ENCODE data around the gene SCCPDH. TPM values are rescaled to one million over a fixed set of nuclear protein-coding genes. Genes with fewer than 3 reads are reported as not detected.

The SCCPDH gene
- total RNA-seq, 1 experiment from 2014 or later, result 26.1 TPM

DNA sequence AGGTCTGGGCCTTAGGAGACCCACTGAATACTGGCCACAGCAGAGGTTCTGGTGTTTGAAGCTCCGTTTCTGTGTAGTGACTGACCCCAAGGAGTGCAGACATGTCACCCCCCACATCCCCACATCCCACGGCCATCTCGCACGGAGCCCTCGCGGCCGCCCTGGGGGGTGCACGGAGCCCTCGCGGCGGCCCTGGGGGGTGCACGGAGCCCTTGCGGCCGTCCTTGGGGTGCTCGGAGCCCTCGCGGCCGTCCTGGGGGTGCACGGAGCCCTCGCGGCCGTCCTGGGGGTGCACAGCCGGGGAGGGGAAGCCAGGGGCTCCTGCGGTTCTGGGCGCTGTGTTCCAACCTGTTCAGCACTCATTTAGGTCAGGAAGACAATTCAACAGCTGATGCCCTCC, 68.4 kb downstream of the SCCPDH start:
- TF ChIP-seq, protein P1, sequence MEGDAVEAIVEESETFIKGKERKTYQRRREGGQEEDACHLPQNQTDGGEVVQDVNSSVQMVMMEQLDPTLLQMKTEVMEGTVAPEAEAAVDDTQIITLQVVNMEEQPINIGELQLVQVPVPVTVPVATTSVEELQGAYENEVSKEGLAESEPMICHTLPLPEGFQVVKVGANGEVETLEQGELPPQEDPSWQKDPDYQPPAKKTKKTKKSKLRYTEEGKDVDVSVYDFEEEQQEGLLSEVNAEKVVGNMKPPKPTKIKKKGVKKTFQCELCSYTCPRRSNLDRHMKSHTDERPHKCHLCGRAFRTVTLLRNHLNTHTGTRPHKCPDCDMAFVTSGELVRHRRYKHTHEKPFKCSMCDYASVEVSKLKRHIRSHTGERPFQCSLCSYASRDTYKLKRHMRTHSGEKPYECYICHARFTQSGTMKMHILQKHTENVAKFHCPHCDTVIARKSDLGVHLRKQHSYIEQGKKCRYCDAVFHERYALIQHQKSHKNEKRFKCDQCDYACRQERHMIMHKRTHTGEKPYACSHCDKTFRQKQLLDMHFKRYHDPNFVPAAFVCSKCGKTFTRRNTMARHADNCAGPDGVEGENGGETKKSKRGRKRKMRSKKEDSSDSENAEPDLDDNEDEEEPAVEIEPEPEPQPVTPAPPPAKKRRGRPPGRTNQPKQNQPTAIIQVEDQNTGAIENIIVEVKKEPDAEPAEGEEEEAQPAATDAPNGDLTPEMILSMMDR (IDR thresholded peaks at IDR 0.05; ENCODE audit: insufficient read depth in 1 of 2, low read depth in 1 of 2, low read length in 1 of 2, severe bottlenecking in 1 of 2, unreplicated experiment in 1 of 2), result no peak
- H3K4me3 Mint-ChIP-seq (ENCODE audit: unreplicated experiment), result no peak overlapping the region
- no peak for DNase-seq
- H3K27me3 Mint-ChIP-seq (ENCODE audit: insufficient read depth, unreplicated experiment), result no peaks in the 10 kb centered on the region
- H3K9me3 Mint-ChIP-seq (ENCODE audit: unreplicated experiment), result no peaks in the 10 kb centered on the region
- intact Hi-C loops (cut with micrococcal nuclease; ENCODE audit: unreplicated experiment), result no loop called here
- H3K27ac Mint-ChIP-seq (ENCODE audit: unreplicated experiment), result no peak overlapping the region
- Histone ChIP-seq H3K9me3 (no peaks in the 10 kb centered on the region), H3K4me3 (ENCODE audit: low read depth, low read length) (no peak overlapping the region), H3K4me1 (no peaks in the 10 kb centered on the region), H3K27me3 (replicated peaks; ENCODE audit: control insufficient read depth, insufficient read depth, low read length) (no peaks in the 10 kb centered on the region), H3K36me3 (ENCODE audit: control insufficient read depth, insufficient read depth, low read length) (no peaks in the 10 kb centered on the region)
- peaks cover 7% of the 10 kb centered on the region for H3K4me1 Mint-ChIP-seq (ENCODE audit: low read depth, unreplicated experiment)
- POLR2A ChIA-PET, result no interaction called here
- no TSS peak for BruUV-seq (replicated peaks)
- CTCF ChIA-PET, result no interaction called here
- H3K36me3 Mint-ChIP-seq (ENCODE audit: insufficient read depth, unreplicated experiment), result no peaks in the 10 kb centered on the region

DNA sequence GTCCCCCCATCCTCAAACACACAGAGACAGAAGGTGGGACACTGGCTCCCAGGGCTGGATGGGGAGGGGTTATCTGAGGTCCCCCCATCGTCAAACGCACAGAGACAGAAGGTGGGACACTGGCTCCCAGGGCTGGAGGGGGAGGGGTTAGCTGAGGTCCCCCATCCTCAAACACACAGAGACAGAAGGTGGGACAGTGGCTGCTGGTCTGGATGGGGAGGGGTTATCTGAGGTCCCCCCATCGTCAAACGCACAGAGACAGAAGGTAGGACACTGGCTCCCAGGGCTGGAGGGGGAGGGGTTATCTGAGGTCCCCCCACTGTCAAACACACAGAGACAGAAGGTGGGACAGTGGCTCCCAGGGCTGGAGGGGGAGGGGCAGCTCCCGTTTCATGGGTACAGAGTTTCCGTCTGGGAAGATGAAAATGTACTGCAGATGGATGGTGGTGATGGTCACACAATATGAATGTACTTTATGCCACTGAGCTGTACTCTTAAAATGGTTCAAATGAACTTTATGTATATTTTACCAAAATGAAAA, 69.2 kb downstream of the SCCPDH start:
- no peaks in the 10 kb centered on the region for H3K27me3 Mint-ChIP-seq (ENCODE audit: insufficient read depth, unreplicated experiment)
- no peaks in the 10 kb centered on the region for H3K9me3 ChIP-seq
- H3K27ac Mint-ChIP-seq (ENCODE audit: unreplicated experiment), result no peak overlapping the region
- no peaks in the 10 kb centered on the region for H3K9me3 Mint-ChIP-seq (ENCODE audit: unreplicated experiment)
- no peaks in the 10 kb centered on the region for H3K36me3 ChIP-seq (ENCODE audit: control insufficient read depth, insufficient read depth, low read length)
- no peaks in the 10 kb centered on the region for H3K4me1 ChIP-seq
- ChIA-PET POLR2A (no interaction called here), CTCF (no interaction called here)
- no peak for DNase-seq
- no peak overlapping the region for H3K4me3 Mint-ChIP-seq (ENCODE audit: unreplicated experiment)
- intact Hi-C loops (cut with micrococcal nuclease; ENCODE audit: unreplicated experiment), result no loop called here
- no peaks in the 10 kb centered on the region for H3K36me3 Mint-ChIP-seq (ENCODE audit: insufficient read depth, unreplicated experiment)
- TF ChIP-seq, protein P1 (IDR thresholded peaks at IDR 0.05; ENCODE audit: insufficient read depth in 1 of 2, low read depth in 1 of 2, low read length in 1 of 2, severe bottlenecking in 1 of 2, unreplicated experiment in 1 of 2), result no peak
- H3K4me3 ChIP-seq (ENCODE audit: low read depth, low read length), result no peak overlapping the region
- H3K27me3 ChIP-seq (replicated peaks; ENCODE audit: control insufficient read depth, insufficient read depth, low read length), result no peaks in the 10 kb centered on the region
- no TSS peak for BruUV-seq (replicated peaks)
- peaks cover 7% of the 10 kb centered on the region for H3K4me1 Mint-ChIP-seq (ENCODE audit: low read depth, unreplicated experiment)

DNA sequence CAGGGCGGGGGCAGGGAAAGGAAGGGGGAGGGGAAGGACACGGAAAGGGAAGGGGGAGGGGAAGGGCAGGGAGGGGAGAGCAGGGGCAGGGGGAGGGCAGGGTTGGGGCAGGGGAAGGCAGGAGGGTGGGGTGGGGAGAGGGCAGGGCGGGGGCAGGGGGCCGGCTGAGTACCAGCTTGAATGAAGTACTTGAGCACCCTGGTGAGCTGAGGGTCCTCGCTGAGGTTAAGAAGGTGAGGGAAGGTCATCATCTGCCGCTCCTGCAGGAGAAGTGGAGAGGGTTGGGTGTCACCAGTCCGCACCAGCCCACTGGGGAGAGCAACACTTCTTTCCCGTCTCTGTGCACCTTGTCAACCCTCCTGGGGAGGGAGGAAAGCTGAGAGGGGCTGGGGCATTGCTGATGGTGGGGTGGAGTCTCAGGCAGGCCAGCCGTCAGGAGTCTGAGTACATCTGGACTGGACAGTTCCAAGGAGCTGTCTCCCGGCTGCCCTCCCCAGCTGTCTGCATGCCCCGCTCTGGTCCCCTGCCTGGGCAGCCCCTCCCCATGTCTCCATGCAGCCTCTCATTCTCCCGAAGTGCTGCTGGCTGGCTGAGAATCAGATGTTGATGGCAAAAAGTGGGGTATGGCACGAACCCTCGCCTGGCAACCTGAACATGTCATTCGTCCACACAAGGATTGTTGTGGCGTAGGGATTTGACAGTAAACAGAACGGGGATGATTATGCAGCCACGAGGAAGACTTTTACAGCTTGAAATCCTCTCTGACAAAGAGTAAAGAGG, 70.0 kb downstream of the SCCPDH start:
- ChIA-PET CTCF (no interaction called here), POLR2A (no interaction called here)
- TF ChIP-seq, protein P1 (IDR thresholded peaks at IDR 0.05; ENCODE audit: insufficient read depth in 1 of 2, low read depth in 1 of 2, low read length in 1 of 2, severe bottlenecking in 1 of 2, unreplicated experiment in 1 of 2), result no peak
- Histone ChIP-seq H3K4me3 (ENCODE audit: low read depth, low read length) (no peak overlapping the region), H3K4me1 (no peaks in the 10 kb centered on the region), H3K36me3 (ENCODE audit: control insufficient read depth, insufficient read depth, low read length) (no peaks in the 10 kb centered on the region), H3K9me3 (no peaks in the 10 kb centered on the region), H3K27me3 (replicated peaks; ENCODE audit: control insufficient read depth, insufficient read depth, low read length) (no peaks in the 10 kb centered on the region)
- Mint-ChIP-seq H3K4me3 (ENCODE audit: unreplicated experiment) (no peak overlapping the region), H3K36me3 (ENCODE audit: insufficient read depth, unreplicated experiment) (no peaks in the 10 kb centered on the region), H3K9me3 (ENCODE audit: unreplicated experiment) (no peaks in the 10 kb centered on the region), H3K27ac (ENCODE audit: unreplicated experiment) (no peak overlapping the region), H3K4me1 (ENCODE audit: low read depth, unreplicated experiment) (peaks cover 7% of the 10 kb centered on the region), H3K27me3 (ENCODE audit: insufficient read depth, unreplicated experiment) (no peaks in the 10 kb centered on the region)
- intact Hi-C loops (cut with micrococcal nuclease; ENCODE audit: unreplicated experiment), result no loop called here
- BruUV-seq (replicated peaks), result no TSS peak
- DNase-seq, result no peak
